GM15510 (cell line): Measurements from ENCODE around the gene INO80B.

ENCODE experiments used
- POLR2A ChIP-seq: IDR thresholded peaks from 3 replicates; pipeline ENCODE4 v1.6.1; 2011; ENCODE audit warnings: borderline replicate concordance; ENCODE audit not compliant: insufficient read length; ENCODE audit errors: extremely low read depth

Gene INO80B

GRCh38 chr2:74423231-74424095, 31.4 kb upstream of the INO80B start:
- TF ChIP-seq POLR2A = no peak

GRCh38 chr2:74424139-74424992, 30.5 kb upstream of the INO80B start:
- TF ChIP-seq POLR2A = no peak

GRCh38 chr2:74424995-74425406, 29.9 kb upstream of the INO80B start:
- no peak for TF ChIP-seq POLR2A

GRCh38 chr2:74425523-74425922, 29.4 kb upstream of the INO80B start:
- no peak for TF ChIP-seq POLR2A

GRCh38 chr2:74426181-74426758, 28.6 kb upstream of the INO80B start:
- TF ChIP-seq POLR2A = no peak

GRCh38 chr2:74427551-74427950, 27.3 kb upstream of the INO80B start:
- TF ChIP-seq POLR2A = no peak

- no peak for TF ChIP-seq POLR2A
These were observed 26.2 kb upstream of the INO80B start for GRCh38 chr2:74428675-74429074.

- no peak for TF ChIP-seq POLR2A
These were observed 25.1 kb upstream of the INO80B start for GRCh38 chr2:74429487-74430451.

- TF ChIP-seq POLR2A = no peak
These were observed 24.4 kb upstream of the INO80B start for GRCh38 chr2:74430502-74430901.

GRCh38 chr2:74436111-74436805, 18.6 kb upstream of the INO80B start:
- TF ChIP-seq POLR2A = no peak

GRCh38 chr2:74436848-74437695, 17.8 kb upstream of the INO80B start:
- TF ChIP-seq POLR2A = no peak

GRCh38 chr2:74438248-74438647, 16.6 kb upstream of the INO80B start:
- TF ChIP-seq POLR2A = no peak

- no peak for TF ChIP-seq POLR2A
These were observed 15.5 kb upstream of the INO80B start for GRCh38 chr2:74439373-74439772.
